GM18868 (cell line): ENCODE measurements around the gene SLC44A3.
"Not testable (repeated sequence)": the region's sequence is repeated elsewhere in the genome, so short reads cannot be mapped to it uniquely, and the experiment has no call there.

Source experiments
- ATAC-seq: cut with Tn5 transposase; IDR thresholded peaks from one replicate; pipeline ENCODE4 v1.9.1; 2021; ENCODE audit warnings: mild to moderate bottlenecking, moderate library complexity; ENCODE audit not compliant: unreplicated experiment

The SLC44A3 gene

GRCh38 chr1:94929351-94930217 lies 109.4 kb downstream of the SLC44A3 start:
- no peak for ATAC-seq

GRCh38 chr1:94931254-94931841 lies 111.2 kb downstream of the SLC44A3 start:
- no peak for ATAC-seq

GRCh38 chr1:94934551-94934950 lies 114.4 kb downstream of the SLC44A3 start:
- no peak for ATAC-seq

GRCh38 chr1:94935034-94935433 lies 114.9 kb downstream of the SLC44A3 start:
- ATAC-seq = no peak

GRCh38 chr1:94935476-94935875 lies 115.3 kb downstream of the SLC44A3 start:
- ATAC-seq = no peak

- ATAC-seq = no peak
These were observed 116.9 kb downstream of the SLC44A3 start for GRCh38 chr1:94936861-94937620.

GRCh38 chr1:94937820-94938219 lies 117.7 kb downstream of the SLC44A3 start:
- ATAC-seq = no peak

- no peak for ATAC-seq
These were observed 120.6 kb downstream of the SLC44A3 start for GRCh38 chr1:94940738-94941137.

- ATAC-seq = not testable (repeated sequence)
These were observed 121.3 kb downstream of the SLC44A3 start for GRCh38 chr1:94941480-94941879.

GRCh38 chr1:94942171-94943128 lies 122.3 kb downstream of the SLC44A3 start:
- ATAC-seq = no peak
